Measurements from ENCODE around the gene HS3ST1. TPM values are rescaled to one million over a fixed set of nuclear protein-coding genes. Genes with fewer than 3 reads are reported as not detected.

HS3ST1 gene
- total RNA-seq, 1 donor, result under 0.01 TPM

GRCh38 chr4:11408233-11408967 is 20.3 kb downstream of the HS3ST1 start:
- DNase-seq (ENCODE audit: insufficient read length, low spot score, missing footprints), result no peak
- Histone ChIP-seq H3K4me2 (ENCODE audit: insufficient read depth, low read length) (no peak overlapping the region), H4K20me1 (ENCODE audit: insufficient read depth, low read length) (no peaks in the 10 kb centered on the region), H3K27me3 (ENCODE audit: insufficient read depth, low read length) (no peaks in the 10 kb centered on the region), H3K4me1 (ENCODE audit: insufficient read depth, low read length) (no peaks in the 10 kb centered on the region), H2AFZ (ENCODE audit: low read length) (no peak overlapping the region), H3K36me3 (ENCODE audit: insufficient read depth, low read length) (no peaks in the 10 kb centered on the region), H3K27ac (ENCODE audit: low read depth, low read length) (no peak overlapping the region), H3K9me3 (ENCODE audit: low read depth, low read length) (no peaks in the 10 kb centered on the region), H3K4me3 (ENCODE audit: insufficient read depth, low read length) (no peak overlapping the region), H3K79me2 (ENCODE audit: insufficient read depth, low read length) (no peaks in the 10 kb centered on the region)
- no peak for TF ChIP-seq CTCF (IDR thresholded peaks at IDR 0.05; ENCODE audit: extremely low read depth, low read depth, low read length)

- TF ChIP-seq CTCF (IDR thresholded peaks at IDR 0.05; ENCODE audit: extremely low read depth, low read depth, low read length), result no peak
These were observed 21.1 kb downstream of the HS3ST1 start for GRCh38 chr4:11407551-11407950.

DNA sequence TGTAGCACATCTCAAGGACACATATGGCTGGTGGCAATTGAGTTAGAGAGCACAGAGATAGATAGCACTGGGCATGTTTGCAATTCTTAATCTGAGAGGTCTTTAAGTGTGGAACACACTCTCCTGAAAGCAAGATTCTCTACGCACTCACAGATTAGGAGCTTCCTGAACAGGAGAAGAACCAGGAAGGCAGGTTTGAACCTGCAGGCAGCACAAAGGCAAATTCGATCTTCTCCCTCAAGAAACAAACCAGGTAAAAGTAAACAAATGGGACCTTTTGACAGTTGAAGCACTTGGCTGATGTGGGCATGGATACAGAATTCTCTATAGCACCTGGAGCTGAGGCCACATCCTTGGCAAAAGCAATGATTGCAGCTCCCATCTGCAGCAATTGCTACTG is 24.3 kb downstream of the HS3ST1 start:
- no peak for DNase-seq (ENCODE audit: insufficient read length, low spot score, missing footprints)
- TF ChIP-seq CTCF (IDR thresholded peaks at IDR 0.05; ENCODE audit: extremely low read depth, low read depth, low read length), result no peak
- Histone ChIP-seq H3K4me1 (ENCODE audit: insufficient read depth, low read length) (no peaks in the 10 kb centered on the region), H3K27ac (ENCODE audit: low read depth, low read length) (no peak overlapping the region), H3K9me3 (ENCODE audit: low read depth, low read length) (no peaks in the 10 kb centered on the region), H3K4me2 (ENCODE audit: insufficient read depth, low read length) (no peak overlapping the region), H3K36me3 (ENCODE audit: insufficient read depth, low read length) (no peaks in the 10 kb centered on the region), H3K27me3 (ENCODE audit: insufficient read depth, low read length) (no peaks in the 10 kb centered on the region), H3K79me2 (ENCODE audit: insufficient read depth, low read length) (no peaks in the 10 kb centered on the region), H4K20me1 (ENCODE audit: insufficient read depth, low read length) (no peaks in the 10 kb centered on the region), H3K4me3 (ENCODE audit: insufficient read depth, low read length) (no peak overlapping the region), H2AFZ (ENCODE audit: low read length) (no peak overlapping the region)

More at GRCh38 chr4:11407551-11407950, 21.1 kb downstream of the HS3ST1 start:
- DNase-seq (ENCODE audit: insufficient read length, low spot score, missing footprints), result no peak
- H3K4me1 ChIP-seq (ENCODE audit: insufficient read depth, low read length), result no peaks in the 10 kb centered on the region
- H3K9me3 ChIP-seq (ENCODE audit: low read depth, low read length), result no peaks in the 10 kb centered on the region
- no peaks in the 10 kb centered on the region for H4K20me1 ChIP-seq (ENCODE audit: insufficient read depth, low read length)
- no peaks in the 10 kb centered on the region for H3K79me2 ChIP-seq (ENCODE audit: insufficient read depth, low read length)
- H3K36me3 ChIP-seq (ENCODE audit: insufficient read depth, low read length), result no peaks in the 10 kb centered on the region
- H3K27me3 ChIP-seq (ENCODE audit: insufficient read depth, low read length), result no peaks in the 10 kb centered on the region
- no peak overlapping the region for H2AFZ ChIP-seq (ENCODE audit: low read length)
- no peak overlapping the region for H3K4me3 ChIP-seq (ENCODE audit: insufficient read depth, low read length)
- H3K4me2 ChIP-seq (ENCODE audit: insufficient read depth, low read length), result no peak overlapping the region
- H3K27ac ChIP-seq (ENCODE audit: low read depth, low read length), result no peak overlapping the region

- no peak for TF ChIP-seq CTCF (IDR thresholded peaks at IDR 0.05; ENCODE audit: extremely low read depth, low read depth, low read length)
- Histone ChIP-seq H3K4me1 (ENCODE audit: insufficient read depth, low read length) (no peaks in the 10 kb centered on the region), H2AFZ (ENCODE audit: low read length) (no peak overlapping the region), H3K27me3 (ENCODE audit: insufficient read depth, low read length) (no peaks in the 10 kb centered on the region), H3K9me3 (ENCODE audit: low read depth, low read length) (no peaks in the 10 kb centered on the region), H4K20me1 (ENCODE audit: insufficient read depth, low read length) (no peaks in the 10 kb centered on the region), H3K4me2 (ENCODE audit: insufficient read depth, low read length) (no peak overlapping the region), H3K27ac (ENCODE audit: low read depth, low read length) (no peak overlapping the region), H3K36me3 (ENCODE audit: insufficient read depth, low read length) (no peaks in the 10 kb centered on the region), H3K79me2 (ENCODE audit: insufficient read depth, low read length) (no peaks in the 10 kb centered on the region), H3K4me3 (ENCODE audit: insufficient read depth, low read length) (no peak overlapping the region)
- DNase-seq (ENCODE audit: insufficient read length, low spot score, missing footprints), result no peak
These were observed 26.5 kb downstream of the HS3ST1 start for GRCh38 chr4:11402192-11402591.

Measured in osteoblast (primary cell).